NCI-H1105 (cell line): ENCODE data around the gene C19orf12.

Source experiments
- DNase-seq: peaks from one replicate; lab custom pipeline; 2025; lab: John Stamatoyannopoulos, UW

Gene C19orf12

GRCh38 chr19:29714953-29715700, at the start of gene C19orf12:
Gene C19orf12, minus strand, starts transcription at chr19:29715261. Its CDS starts 6,848 bp downstream, at chr19:29708413.
- DNase-seq = peak; percentile 74

- DNase-seq = no peak
These were observed 49.3 kb upstream of the C19orf12 start for GRCh38 chr19:29764361-29764760.

GRCh38 chr19:29763196-29763595, 48.1 kb upstream of the C19orf12 start:
- DNase-seq = no peak

GRCh38 chr19:29761575-29762232, 46.6 kb upstream of the C19orf12 start:
- no peak for DNase-seq

GRCh38 chr19:29760752-29761502, 45.9 kb upstream of the C19orf12 start:
- DNase-seq = no peak

GRCh38 chr19:29759359-29759758, 44.3 kb upstream of the C19orf12 start:
- DNase-seq = no peak

DNA sequence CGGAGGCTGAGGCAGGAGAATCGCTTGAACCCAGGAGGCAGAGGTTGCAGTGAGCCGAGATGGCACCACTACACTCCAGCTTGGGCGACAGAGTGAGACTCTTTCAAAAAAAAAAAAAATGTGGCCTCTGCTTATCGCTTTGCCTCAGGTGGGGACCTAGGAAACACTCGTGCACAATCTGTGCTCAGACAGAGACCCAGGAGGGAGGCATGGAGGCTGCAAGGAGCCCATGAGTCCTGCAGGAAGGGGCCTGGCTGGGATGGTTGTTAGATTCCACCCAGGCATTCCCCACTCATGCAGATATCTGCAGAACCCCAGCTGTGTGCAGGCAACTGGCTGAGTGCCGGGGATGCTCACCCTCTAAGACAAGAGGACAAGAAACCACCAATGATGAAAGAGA, 43.8 kb upstream of the C19orf12 start:
- no peak for DNase-seq

GRCh38 chr19:29757551-29757950, 42.5 kb upstream of the C19orf12 start:
- DNase-seq = no peak

DNA sequence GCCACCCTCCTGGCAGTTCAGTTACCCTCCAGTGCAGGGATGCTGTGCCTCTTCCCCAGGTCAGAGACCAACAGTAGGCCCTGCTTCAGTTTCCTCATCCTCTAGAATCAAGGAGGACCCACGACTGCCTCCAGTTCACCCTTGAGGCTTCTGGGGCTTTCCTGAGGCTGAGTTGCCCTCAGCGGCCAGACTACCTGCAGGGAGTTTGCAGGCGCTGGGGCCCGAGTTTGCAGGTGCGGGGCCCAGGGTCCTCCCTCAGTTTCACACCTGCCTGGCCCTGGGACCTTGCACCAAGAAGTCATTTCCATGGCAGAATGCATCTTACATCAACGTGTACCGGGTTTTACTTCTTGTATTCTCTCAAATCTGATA, 38.9 kb upstream of the C19orf12 start:
- no peak for DNase-seq

- DNase-seq = no peak
These were observed 38.3 kb upstream of the C19orf12 start for GRCh38 chr19:29753190-29753933.

GRCh38 chr19:29752450-29753025, 37.5 kb upstream of the C19orf12 start:
- no peak for DNase-seq

DNA sequence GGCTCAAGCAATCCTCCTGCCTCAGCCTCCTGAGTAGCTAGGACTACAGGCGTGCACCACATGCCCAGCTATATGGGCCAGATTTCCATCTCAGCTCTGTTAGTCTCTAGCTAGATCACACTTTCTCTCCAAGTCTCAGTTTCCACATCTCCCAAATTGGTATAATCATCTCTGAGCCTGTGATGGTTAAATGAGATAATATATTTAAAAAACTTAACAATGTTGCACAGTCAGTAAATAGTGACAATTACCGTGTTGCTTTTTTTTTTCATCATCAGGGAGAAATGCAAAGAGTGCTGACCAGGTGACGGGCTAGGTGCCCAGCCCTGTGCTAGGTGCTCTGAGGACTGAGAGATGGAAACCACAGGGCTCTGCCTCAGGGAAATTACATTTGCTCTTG, 36.9 kb upstream of the C19orf12 start:
- no peak for DNase-seq

- no peak for DNase-seq
These were observed 34.9 kb upstream of the C19orf12 start for GRCh38 chr19:29750001-29750400.

GRCh38 chr19:29748996-29749849, 34.2 kb upstream of the C19orf12 start:
- no peak for DNase-seq

- no peak for DNase-seq
These were observed 30.2 kb upstream of the C19orf12 start for GRCh38 chr19:29745253-29745652.

DNA sequence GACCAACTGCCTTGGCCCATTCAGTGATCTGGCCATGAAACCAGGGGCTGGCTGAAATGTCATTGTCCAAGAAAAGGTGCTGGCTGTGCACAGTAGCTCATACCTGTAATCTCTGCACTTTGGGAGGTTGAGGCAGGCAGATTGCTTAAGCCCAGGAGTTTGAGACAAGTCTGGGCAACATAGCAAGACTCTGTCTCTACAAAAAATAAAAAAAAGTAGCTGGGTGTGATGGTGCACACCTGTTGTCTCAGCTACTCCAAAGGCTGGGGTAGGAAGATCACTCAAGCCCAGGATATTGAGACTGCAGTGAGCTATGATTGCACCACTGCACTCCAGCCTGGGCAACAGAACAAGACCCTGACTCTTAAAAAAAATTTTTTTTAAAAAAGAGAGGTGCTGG, 28.6 kb upstream of the C19orf12 start:
- no peak for DNase-seq

GRCh38 chr19:29741776-29742175, 26.7 kb upstream of the C19orf12 start:
- DNase-seq = no peak

- DNase-seq = no peak
These were observed 26.2 kb upstream of the C19orf12 start for GRCh38 chr19:29741226-29741625.

DNA sequence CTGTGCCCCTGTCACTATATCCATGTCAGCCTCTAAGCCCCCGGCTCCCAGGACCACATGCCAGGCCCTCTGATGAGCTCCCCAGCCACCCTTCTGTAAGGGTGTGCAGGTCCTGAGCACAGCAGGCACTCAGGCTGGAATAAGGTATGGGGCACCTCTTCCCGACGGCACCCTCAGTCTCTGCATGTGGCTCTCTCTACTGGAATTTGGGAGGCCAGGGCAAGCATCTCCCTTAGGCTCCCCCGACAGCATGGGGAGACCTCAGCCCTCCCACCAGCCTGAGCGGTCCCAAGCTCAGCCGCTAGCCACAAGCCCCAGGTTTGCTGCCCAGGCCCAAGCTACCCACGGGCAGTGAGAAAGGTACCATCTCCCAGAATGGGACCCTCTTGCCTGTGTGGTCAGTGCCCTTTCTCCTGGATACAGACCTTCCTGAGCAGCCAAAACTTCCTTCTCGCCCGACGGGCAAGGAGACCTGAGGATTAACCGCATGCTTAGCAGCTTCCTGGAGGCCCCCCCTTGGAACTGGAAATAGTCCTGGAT, 22.5 kb upstream of the C19orf12 start:
- DNase-seq = no peak

DNA sequence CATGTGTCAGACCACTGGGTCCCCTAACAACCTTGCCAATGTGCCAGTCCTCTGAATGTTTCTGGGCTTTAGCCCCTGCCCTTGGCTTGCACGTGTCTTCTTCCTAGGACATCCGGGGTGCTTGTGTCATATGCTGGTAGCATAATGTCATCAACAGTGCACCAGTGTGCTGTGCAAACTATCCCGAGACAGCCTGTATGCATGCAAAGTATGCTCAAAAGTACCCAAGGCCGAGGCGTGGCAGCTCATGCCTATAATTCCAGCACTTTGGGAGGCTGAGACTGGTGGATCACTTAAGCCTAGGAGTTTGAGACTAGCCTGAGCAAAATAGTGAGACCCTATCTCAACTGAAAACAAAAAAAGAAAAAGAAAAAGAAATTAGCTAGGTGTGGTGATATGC, 20.8 kb upstream of the C19orf12 start:
- DNase-seq = no peak
